Body of pancreas (tissue), 4 donors: ENCODE data around the gene TFB2M. TPM values are rescaled to one million over a fixed set of nuclear protein-coding genes. Genes with fewer than 3 reads are reported as not detected.

Experiments used
- ATAC-seq: fragments of 150-250 bp; one replicate; pipeline ENCODE4 v1.9.1; 2016
- DNase-seq, 4 donors: peaks; one replicate each; pipeline ENCODE4 v3.0.0-alpha.2; 2019
- H3K27ac ChIP-seq, 4 donors: fragments of 200-600 bp; sonication (generic); 1 replicate in 3 of 4; 2 replicates in 1 of 4; pipeline versions ENCODE4 v1.5.1 to v1.6.1; 2016 to 2019; ENCODE audit warnings: mild to moderate bottlenecking in 1 of 4, mixed read lengths in 1 of 4, moderate library complexity in 1 of 4
- H3K27me3 ChIP-seq, 2 donors: fragments of 200-600 bp; sonication (generic); one replicate each; pipeline ENCODE4 v1.6.0; 2016; ENCODE audit warnings: mild to moderate bottlenecking in 1 of 2
- H3K36me3 ChIP-seq, 2 donors: fragments of 200-600 bp; sonication (generic); replicated peaks in 1 of 2; 2 replicates each; pipeline ENCODE4 v1.5.1; 2016; ENCODE audit warnings: low read depth in 2 of 2; ENCODE audit not compliant: insufficient read depth in 1 of 2
- H3K4me1 ChIP-seq: fragments of 200-600 bp; sonication (generic); one replicate; pipeline ENCODE4 v1.6.0; 2016
- H3K4me3 ChIP-seq, 2 donors: fragments of 200-600 bp; sonication (generic); 1 replicate in 1 of 2; 2 replicates in 1 of 2; pipeline ENCODE4 v1.5.1; 2016 to 2019
- H3K9me3 ChIP-seq, 3 donors: fragments of 200-600 bp; sonication (generic); 1 replicate in 2 of 3; 2 replicates in 1 of 3; pipeline ENCODE4 v1.5.1; 2016
- POLR2A ChIP-seq, 3 donors: fragments of 450-650 bp; IDR thresholded peaks; one replicate each; pipeline ENCODE4 v1.6.1; 2016; ENCODE audit warnings: antibody characterized with exemption in 3 of 3, mild to moderate bottlenecking in 2 of 3
- WGBS, 2 donors: methylation state at CpG; one replicate each; pipeline ENCODE4 v1.1.5; 2017; 5-methylcytosine and 5-hydroxymethylcytosine counted together
- intact Hi-C: fragments of 100-400 bp; cut with DNase I; formaldehyde crosslinking; loops from one replicate; pipeline ENCODE4 v1.15.1; 2023
- total RNA-seq, 2 donors: library from RNA; depleted of rRNA; stranded (reverse); fragments of >200 nt; gene quantifications; one replicate each; pipeline ENCODE4 v1.1.0, GENCODE V29; 2016
- TF ChIP-seq, protein P1 (sequence below), 7 experiments: fragments of 450-650 bp in 4 of 7; fragments of 200-600 bp in 3 of 7; sonication (generic) in 3 of 7; IDR thresholded peaks; one replicate each; pipeline ENCODE4 v1.5.1; 2016 to 2019; ENCODE audit warnings: antibody characterized with exemption in 7 of 7

TFB2M gene
- total RNA-seq, 2 donors from 2014 or later = 2.3 to 8.3 TPM

DNA sequence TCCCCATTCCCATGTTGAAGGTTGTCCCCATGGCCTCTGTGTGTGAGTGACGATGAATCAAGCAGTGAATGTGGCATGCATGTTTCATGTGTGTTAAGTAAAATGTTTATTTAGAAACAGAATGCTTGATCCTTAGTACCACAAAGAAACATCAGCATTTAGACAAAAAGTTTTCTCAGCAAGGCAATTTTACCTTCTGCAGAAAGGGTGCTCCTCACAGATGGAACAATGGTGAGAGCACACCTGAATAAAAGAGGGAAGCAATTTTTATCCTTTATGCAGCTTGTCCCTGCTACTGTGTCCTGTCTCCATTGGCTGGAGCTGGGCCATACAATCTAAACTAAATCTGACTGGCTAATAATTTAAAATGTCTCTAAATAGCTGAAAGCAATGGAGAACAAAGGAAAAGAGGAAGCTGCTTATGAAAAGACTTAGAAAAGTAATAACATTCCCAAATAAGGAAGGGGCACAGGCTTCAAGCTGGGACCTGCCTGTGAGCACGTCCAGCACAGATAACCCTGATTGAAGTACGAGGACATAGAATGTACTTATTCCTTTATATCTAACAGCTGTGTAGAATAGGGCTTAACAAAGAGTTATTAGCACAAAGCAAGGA, 50.6 kb downstream of the TFB2M start:
- no peak for TF ChIP-seq POLR2A (IDR thresholded peaks at IDR 0.05)
- TF ChIP-seq, protein P1, sequence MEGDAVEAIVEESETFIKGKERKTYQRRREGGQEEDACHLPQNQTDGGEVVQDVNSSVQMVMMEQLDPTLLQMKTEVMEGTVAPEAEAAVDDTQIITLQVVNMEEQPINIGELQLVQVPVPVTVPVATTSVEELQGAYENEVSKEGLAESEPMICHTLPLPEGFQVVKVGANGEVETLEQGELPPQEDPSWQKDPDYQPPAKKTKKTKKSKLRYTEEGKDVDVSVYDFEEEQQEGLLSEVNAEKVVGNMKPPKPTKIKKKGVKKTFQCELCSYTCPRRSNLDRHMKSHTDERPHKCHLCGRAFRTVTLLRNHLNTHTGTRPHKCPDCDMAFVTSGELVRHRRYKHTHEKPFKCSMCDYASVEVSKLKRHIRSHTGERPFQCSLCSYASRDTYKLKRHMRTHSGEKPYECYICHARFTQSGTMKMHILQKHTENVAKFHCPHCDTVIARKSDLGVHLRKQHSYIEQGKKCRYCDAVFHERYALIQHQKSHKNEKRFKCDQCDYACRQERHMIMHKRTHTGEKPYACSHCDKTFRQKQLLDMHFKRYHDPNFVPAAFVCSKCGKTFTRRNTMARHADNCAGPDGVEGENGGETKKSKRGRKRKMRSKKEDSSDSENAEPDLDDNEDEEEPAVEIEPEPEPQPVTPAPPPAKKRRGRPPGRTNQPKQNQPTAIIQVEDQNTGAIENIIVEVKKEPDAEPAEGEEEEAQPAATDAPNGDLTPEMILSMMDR (IDR thresholded peaks at IDR 0.05) = no peak
- ATAC-seq = no peak
- H3K27me3 ChIP-seq = no peaks in the 10 kb centered on the region
- whole genome bisulfite sequencing, 2 donors = 66 to 72% methylated on average over 3 of the region's 3 CpGs
- no peak overlapping the region for H3K27ac ChIP-seq
- H3K36me3 ChIP-seq = no peaks in the 10 kb centered on the region
- peaks cover 0 to 27% (median 0%) of the 10 kb centered on the region in 3 donors for H3K9me3 ChIP-seq
- DNase-seq = no peak
- intact Hi-C loops = no loop called here
- no peaks in the 10 kb centered on the region for H3K4me1 ChIP-seq
- H3K4me3 ChIP-seq = no peak overlapping the region

DNA sequence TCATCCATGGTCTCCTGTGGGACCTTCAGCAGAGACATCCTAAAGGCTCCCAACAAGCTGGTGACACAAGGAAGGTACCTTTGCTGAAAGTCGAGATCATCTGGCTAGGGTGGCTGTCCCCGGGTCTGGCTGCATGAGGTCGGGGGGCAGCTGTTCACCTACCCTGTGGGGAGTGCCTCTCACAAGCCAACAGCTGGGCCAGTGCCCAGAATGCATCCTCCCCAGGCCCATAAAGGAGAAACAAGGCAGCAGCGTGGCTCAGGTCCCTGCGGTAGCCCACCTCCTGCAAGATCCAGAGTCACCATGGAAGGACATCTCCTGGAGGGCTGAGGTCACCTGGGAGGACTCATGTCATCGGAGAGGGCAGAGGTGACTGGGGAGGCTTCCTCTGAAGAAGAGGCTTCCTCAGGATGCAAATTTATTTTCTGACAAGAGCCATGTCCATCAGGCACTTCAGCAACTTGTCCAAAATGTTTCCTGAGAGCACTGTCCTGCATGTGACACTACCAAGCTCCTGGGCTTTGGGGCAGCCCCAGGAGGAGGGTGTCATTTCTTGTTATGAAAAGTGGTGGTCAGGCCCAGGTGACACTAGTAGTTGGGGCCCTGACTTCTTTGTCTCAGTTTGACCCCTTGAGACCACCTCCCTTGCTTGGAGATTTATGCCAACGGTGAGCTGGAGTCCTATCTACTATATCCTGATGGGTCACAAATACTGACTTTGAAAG, 52.3 kb downstream of the TFB2M start:
- WGBS, 2 donors = 88 to 90% methylated on average over 7 of the region's 7 CpGs
- no peak for DNase-seq

DNA sequence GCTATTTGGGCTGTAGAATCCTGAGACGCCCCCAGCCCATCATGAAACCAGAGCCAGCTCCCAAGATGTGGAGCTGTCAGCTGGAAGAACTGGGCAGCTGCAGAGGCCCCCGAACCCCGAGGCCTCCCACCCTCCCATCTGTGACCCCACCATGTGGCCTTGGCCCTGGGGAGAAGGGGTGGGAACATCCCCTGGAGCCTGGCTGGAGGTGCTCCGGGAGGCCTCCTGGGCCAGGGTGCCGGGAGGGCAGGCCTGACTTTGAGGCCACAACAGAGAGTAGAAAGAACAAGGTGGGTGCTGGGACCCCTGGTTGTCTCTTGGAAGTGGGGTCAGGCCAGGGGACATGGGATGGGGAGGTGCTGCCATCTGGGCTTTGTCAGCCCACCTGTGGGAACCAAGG, 53.0 kb downstream of the TFB2M start:
- H3K27ac ChIP-seq = no peak overlapping the region
- no peak overlapping the region for H3K4me3 ChIP-seq
- intact Hi-C loops = no loop called here
- no peak for DNase-seq
- TF ChIP-seq, protein P1 (IDR thresholded peaks at IDR 0.05) = no peak
- TF ChIP-seq POLR2A (IDR thresholded peaks at IDR 0.05) = no peak
- ATAC-seq = no peak
- WGBS, 2 donors = 85 to 100% methylated on average over 1 to 5 of the region's 5 CpGs
- H3K36me3 ChIP-seq = no peaks in the 10 kb centered on the region
- H3K4me1 ChIP-seq = no peaks in the 10 kb centered on the region
- H3K9me3 ChIP-seq = peaks cover 0 to 27% (median 0%) of the 10 kb centered on the region in 3 donors
- H3K27me3 ChIP-seq = no peaks in the 10 kb centered on the region

More for the DNA sequence above, 52.3 kb downstream of the TFB2M start:
- no peak for ATAC-seq
- no peak for TF ChIP-seq POLR2A (IDR thresholded peaks at IDR 0.05)
- TF ChIP-seq, protein P1 (IDR thresholded peaks at IDR 0.05) = no peak
- H3K4me1 ChIP-seq = no peaks in the 10 kb centered on the region
- peaks cover 0 to 27% (median 0%) of the 10 kb centered on the region in 3 donors for H3K9me3 ChIP-seq
- intact Hi-C loops = no loop called here
- H3K27me3 ChIP-seq = no peaks in the 10 kb centered on the region
- H3K36me3 ChIP-seq = no peaks in the 10 kb centered on the region
- H3K27ac ChIP-seq = no peak overlapping the region
- H3K4me3 ChIP-seq = no peak overlapping the region

DNA sequence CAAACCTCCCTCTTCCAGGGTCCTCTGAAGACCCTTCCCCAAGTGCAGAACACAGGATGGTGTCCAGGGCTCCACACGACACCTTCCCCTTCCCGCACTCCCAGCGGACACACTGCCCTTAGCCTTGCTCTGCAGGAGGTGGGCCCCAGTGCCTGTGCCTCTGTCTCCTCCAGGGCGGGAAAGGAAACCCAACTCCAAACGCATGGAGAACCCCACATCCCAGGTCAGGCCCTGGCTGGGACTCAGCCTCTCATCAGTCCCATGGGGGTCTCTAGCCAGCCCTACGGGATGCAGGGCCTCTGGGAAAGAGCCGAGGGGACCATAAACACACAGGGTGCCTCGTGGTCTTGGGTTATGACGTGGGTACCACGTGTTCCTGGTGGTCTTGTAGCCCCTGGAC, 53.4 kb downstream of the TFB2M start:
- intact Hi-C loops = no loop called here
- 70 to 86% methylated on average over 6 to 10 of the region's 10 CpGs for WGBS, 2 donors
- no peaks in the 10 kb centered on the region for H3K36me3 ChIP-seq
- H3K9me3 ChIP-seq = peaks cover 0 to 27% (median 0%) of the 10 kb centered on the region in 3 donors
- no peak overlapping the region for H3K4me3 ChIP-seq
- no peaks in the 10 kb centered on the region for H3K27me3 ChIP-seq
- H3K4me1 ChIP-seq = peaks cover 2% of the 10 kb centered on the region
- DNase-seq (no peak), ATAC-seq (no peak)
- no peak overlapping the region for H3K27ac ChIP-seq
- TF ChIP-seq POLR2A (IDR thresholded peaks at IDR 0.05) = no peak
- TF ChIP-seq, protein P1 (IDR thresholded peaks at IDR 0.05) = no peak
